Spinal cord (tissue), 10 donors: ENCODE measurements around the gene RETREG2. TPM values are rescaled to one million over a fixed set of nuclear protein-coding genes. Genes with fewer than 3 reads are reported as not detected.
A peak's percentile ranks its signal among the peaks of the same experiment; 100 is the strongest.

Source experiments
- DNase-seq, 6 donors: peaks; one replicate each; pipeline versions ENCODE4 v3.0.0 to v3.0.0-alpha.2; 2013 to 2015; ENCODE audit warnings: low spot score in 6 of 6, low read depth in 4 of 6
- H3K27ac ChIP-seq: one replicate; pipeline ENCODE4 v1.5.1; 2013; ENCODE audit warnings: low read depth, low read length, control low read depth
- H3K27me3 ChIP-seq: one replicate; pipeline ENCODE4 v1.6.1; 2013; ENCODE audit warnings: low read length; ENCODE audit not compliant: control insufficient read depth, insufficient read depth
- H3K36me3 ChIP-seq: one replicate; pipeline ENCODE4 v1.6.1; 2013; ENCODE audit warnings: low read length; ENCODE audit not compliant: control insufficient read depth, insufficient read depth
- H3K4me1 ChIP-seq: one replicate; pipeline ENCODE4 v1.6.1; 2013; ENCODE audit warnings: low read length; ENCODE audit not compliant: control insufficient read depth, insufficient read depth
- H3K4me3 ChIP-seq: one replicate; pipeline ENCODE4 v1.5.1; 2013; ENCODE audit warnings: low read depth, low read length, control low read depth
- H3K9me3 ChIP-seq: one replicate; pipeline ENCODE4 v1.6.1; 2013; ENCODE audit warnings: low read length; ENCODE audit not compliant: control insufficient read depth, insufficient read depth
- WGBS: methylation state at CpG from one replicate; pipeline ENCODE4 v1.1.5; 2013; ENCODE audit warnings: missing lambda C conversion rate; ENCODE audit not compliant: insufficient coverage; 5-methylcytosine and 5-hydroxymethylcytosine counted together
- polyA plus RNA-seq, 2 donors: library from polyadenylated mRNA; unstranded; fragments of 120-200 nt; gene quantifications; one replicate each; pipeline ENCODE4 v1.2.1, GENCODE V29; 2013; ENCODE audit not compliant: insufficient read length in 2 of 2
- total RNA-seq, 2 donors: library from RNA; depleted of rRNA in 1 of 2; stranded (reverse); fragments of 120-200 nt in 1 of 2; fragments of >200 nt in 1 of 2; gene quantifications; one replicate each; pipeline versions ENCODE4 v1.2.3 to v1.2.4, GENCODE V29; 2013 to 2014
- donor health status: healthy.

RETREG2 gene
- total and polyA plus RNA-seq, 4 donors = 64.6 to 188 (median 124) TPM

DNA sequence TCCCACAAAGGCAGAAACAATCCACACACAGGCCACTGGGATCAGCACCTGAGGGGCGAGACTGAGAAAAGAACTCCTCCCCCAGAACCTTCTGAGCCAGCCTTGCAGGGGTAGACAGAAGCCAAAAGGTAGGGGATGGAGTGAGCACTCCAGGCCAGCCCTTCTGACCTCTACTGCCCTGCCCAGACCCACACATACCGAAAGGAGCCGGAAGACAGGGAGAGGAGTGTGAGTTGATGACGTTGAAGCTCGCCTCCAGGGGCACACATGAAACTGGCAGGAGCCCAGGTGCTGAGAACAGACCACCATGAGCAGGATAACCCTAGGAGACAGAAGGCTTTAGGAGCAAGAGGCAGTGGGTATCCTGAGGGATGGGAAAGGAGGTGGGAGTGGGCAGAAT lies 10.1 kb upstream of the RETREG2 start:
- 44% methylated on average over 4 of the region's 5 CpGs for WGBS
- DNase-seq = no peak
- peaks cover 18% of the 10 kb centered on the region for H3K36me3 ChIP-seq
- H3K27ac ChIP-seq = no peak overlapping the region
- no peaks in the 10 kb centered on the region for H3K9me3 ChIP-seq
- H3K4me1 ChIP-seq = no peaks in the 10 kb centered on the region
- H3K27me3 ChIP-seq = no peaks in the 10 kb centered on the region
- H3K4me3 ChIP-seq = no peak overlapping the region

DNA sequence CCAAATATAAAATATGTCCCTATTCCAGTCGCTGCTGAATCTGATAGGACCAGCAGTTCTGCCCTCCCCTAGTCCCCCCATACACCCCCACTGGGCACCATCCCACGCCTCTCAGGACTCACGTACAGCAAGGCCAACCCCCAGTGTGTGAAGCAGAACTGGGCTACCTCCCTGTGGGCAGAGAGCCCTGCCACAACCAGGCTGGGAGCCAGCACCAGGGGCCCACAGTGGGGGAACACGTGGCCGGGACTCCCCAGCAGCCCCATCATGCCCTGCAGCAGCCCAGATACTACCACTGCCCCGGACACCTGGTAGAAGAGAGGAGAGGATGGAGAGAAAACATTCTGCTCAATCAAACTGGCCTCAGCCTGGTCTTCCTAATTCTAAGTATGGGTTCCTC lies 9.5 kb upstream of the RETREG2 start:
- WGBS = 38% methylated on average over 3 of the region's 6 CpGs
- Histone ChIP-seq H3K27ac (no peak overlapping the region), H3K9me3 (no peaks in the 10 kb centered on the region), H3K27me3 (no peaks in the 10 kb centered on the region), H3K36me3 (peaks cover 23% of the 10 kb centered on the region), H3K4me3 (no peak overlapping the region), H3K4me1 (no peaks in the 10 kb centered on the region)
- DNase-seq = no peak

DNA sequence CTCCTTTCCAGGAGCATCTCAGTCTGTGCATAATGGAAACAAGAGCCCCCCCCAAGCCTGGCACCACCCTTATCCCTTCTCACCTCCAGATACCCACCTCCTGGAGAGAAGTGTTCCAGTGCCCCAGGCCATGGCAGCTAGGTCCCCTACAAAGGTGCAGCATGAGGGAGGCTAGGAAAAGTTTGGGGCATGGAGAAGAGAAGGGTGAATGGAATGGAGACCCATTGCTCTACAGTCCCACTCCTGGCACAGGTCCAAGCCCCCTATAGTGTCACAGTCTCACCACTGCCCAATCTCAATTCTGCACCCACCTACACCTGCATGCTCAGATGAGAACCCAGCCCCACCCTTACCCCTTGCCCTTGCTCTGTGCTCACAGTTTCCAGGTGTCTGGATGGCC lies 9.1 kb upstream of the RETREG2 start:
- H3K4me3 ChIP-seq = no peak overlapping the region
- no peak overlapping the region for H3K27ac ChIP-seq
- H3K27me3 ChIP-seq = no peaks in the 10 kb centered on the region
- peaks cover 27% of the 10 kb centered on the region for H3K36me3 ChIP-seq
- no peak for DNase-seq
- no peaks in the 10 kb centered on the region for H3K9me3 ChIP-seq
- H3K4me1 ChIP-seq = no peaks in the 10 kb centered on the region

DNA sequence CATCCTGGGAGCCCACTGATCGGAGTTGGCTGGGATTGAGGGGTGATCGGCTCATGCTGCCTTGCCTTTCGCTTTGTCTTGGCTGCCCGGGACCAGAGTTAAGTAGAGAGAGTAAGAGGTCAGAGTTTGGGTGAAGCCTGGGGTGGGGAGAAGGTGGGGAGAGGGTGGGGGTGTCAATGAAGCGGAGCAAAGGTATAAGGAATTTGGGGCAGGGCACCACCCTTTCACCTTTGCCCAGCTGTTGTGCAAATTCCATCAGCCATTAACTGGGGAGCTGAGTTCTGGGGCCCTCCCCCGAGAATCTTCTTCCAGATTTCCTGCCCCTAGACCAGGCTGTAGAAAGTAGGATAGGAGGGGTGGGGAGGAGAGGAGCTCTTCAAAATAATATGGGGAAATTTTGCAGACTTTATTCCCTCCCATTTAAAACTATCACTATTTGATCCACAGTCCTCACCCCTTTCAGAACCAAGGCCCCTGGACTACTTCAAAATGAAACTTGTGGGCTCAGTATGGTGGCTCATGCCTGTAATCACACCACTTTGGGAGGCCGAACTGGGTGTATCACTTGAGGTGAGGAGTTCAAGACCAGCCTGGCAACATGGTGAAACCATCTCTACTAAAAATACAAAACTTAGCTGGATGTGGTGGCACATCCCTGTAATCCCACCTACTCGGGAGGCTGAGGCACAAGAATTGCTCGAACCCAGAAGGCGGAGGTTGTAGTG lies 8.0 kb upstream of the RETREG2 start, which contains the start of gene SLC23A3:
TSS of gene SLC23A3 (minus strand) at position 100 of the 725 bp plus-strand sequence. CDS start at position 55, 45 bp downstream.
- 92% methylated on average over 5 of the region's 10 CpGs for WGBS
- H3K27ac ChIP-seq = no peak within 1 kb of the TSS

DNA sequence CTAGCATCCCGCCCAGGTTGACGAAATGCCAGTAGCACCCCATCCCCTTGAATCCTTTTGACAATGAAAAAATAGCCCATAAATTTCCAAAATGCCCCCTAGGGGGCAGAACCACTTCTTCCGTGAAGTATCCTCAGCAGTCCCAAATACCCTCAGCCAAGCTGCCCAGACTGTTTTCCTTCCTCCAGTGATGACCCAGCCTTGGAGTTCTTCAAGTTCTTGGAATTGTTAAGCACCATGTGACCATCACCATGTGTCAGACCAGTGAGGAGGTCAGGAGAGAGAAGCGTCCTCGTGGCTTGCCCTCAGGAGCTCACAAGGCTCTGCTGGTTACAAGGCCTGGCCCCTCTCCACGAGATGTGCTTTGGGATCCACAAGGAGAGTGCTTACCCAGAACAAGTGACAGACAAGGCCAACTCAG lies 6.8 kb upstream of the RETREG2 start:
- H3K27me3 ChIP-seq = no peaks in the 10 kb centered on the region
- H3K4me3 ChIP-seq = no peak overlapping the region
- peak in 2 of 6 donors; percentile 46 to 62 for DNase-seq
- H3K27ac ChIP-seq = peak overlapping the region; percentile 52
- H3K4me1 ChIP-seq = peaks cover 8% of the 10 kb centered on the region
- H3K36me3 ChIP-seq = peaks cover 33% of the 10 kb centered on the region
- 28% methylated on average over 6 of the region's 6 CpGs for WGBS
- H3K9me3 ChIP-seq = no peaks in the 10 kb centered on the region

More for the DNA sequence above, 8.0 kb upstream of the RETREG2 start, which contains the start of gene SLC23A3:
- Histone ChIP-seq H3K27me3 (no peaks in the 10 kb centered on the region), H3K4me3 (no peak within 1 kb of the TSS), H3K9me3 (no peaks in the 10 kb centered on the region), H3K4me1 (no peaks in the 10 kb centered on the region), H3K36me3 (peaks cover 33% of the 10 kb centered on the region)
- no peak for DNase-seq

DNA sequence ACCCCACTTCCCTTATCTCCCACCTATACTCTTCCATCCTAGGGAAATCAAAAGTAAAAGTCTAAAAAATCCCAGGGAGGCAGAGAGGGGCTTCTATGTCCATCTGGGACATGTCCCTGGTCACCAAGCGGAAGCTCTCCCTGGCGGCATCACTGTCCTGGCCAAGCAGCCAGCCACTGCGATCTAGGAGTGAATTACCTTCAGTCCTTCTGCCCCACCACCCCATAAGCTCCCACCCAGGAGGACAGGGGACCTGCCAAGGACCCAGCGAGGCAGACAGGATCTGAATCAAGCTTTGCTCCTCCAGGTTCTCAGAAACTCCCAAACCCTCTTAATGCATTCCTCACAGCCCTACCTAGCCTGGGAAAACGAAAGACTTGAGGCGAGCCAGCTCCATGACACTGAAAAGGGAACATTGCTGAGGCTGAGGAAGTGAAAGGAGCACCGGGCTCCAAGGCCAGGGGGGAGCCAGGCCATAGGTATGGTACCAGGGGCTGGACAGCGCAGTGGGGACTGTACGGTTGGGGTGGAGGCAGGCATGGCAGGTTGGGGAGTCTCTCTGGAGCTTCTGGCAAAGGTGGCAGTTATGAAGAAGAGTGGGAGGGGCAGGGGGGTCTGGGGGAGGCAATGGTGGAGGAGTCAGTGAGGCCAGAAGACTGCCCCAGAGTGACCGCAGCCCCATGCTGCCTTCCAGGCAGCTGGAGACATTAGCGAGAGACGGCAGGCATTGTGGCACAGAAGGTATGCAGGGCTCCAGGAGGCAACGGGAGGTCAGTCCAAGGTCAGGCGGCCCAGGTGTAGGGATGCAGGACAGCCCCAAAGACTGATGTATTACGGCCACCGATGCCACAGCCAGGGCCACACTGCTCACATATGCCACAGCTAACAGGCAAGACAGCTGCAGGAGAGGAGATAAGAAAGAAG lies 5.6 kb upstream of the RETREG2 start:
- no peak overlapping the region for H3K4me3 ChIP-seq
- no peak overlapping the region for H3K27ac ChIP-seq
- H3K27me3 ChIP-seq = no peaks in the 10 kb centered on the region
- DNase-seq = no peak
- H3K36me3 ChIP-seq = peaks cover 33% of the 10 kb centered on the region
- no peaks in the 10 kb centered on the region for H3K9me3 ChIP-seq
- peaks cover 13% of the 10 kb centered on the region for H3K4me1 ChIP-seq
- WGBS = 94% methylated on average over 14 of the region's 16 CpGs

DNA sequence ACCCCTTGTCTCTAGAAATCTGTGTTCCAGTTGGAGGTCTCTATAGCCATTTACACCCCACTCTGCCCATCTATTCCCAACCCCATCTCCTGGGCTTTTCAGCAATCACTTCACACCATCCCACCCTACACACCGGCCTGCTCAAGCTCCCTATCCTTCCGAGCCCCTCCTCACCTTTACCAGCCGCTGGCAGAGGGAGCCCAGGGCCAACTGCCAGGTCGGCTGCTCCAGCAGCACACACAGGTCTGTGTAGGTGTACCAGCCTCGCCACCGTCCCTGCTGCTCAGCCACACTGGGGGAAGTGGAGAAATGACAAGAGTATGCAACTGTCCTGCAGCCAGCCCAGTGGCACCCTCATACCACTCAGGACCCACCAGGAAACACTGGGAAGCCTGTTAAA lies 4.9 kb upstream of the RETREG2 start:
- 98% methylated on average over 4 of the region's 6 CpGs for WGBS

DNA sequence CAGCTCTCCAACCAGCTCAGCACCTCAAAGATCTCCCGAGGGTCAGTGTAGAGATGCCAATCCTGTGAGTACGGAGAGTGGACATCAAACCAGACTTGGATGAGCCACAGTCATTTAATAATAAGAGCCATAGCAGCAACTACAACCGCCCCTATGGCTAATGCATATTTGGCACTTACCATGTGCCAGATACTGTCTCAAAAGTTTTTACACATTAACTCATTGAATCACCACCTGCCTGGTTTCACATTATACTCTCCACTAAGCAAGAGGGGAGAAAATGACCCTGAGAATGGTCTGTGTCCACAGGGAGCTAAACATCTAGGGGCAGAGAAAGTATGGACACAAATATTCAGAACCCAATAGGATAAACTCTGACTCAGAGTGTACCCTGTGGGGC lies 3.9 kb upstream of the RETREG2 start:
- Histone ChIP-seq H3K4me1 (peaks cover 23% of the 10 kb centered on the region), H3K36me3 (peaks cover 31% of the 10 kb centered on the region), H3K4me3 (no peak overlapping the region), H3K27ac (no peak overlapping the region), H3K27me3 (no peaks in the 10 kb centered on the region), H3K9me3 (no peaks in the 10 kb centered on the region)
- no peak for DNase-seq
- WGBS = 96% methylated on average over 3 of the region's 3 CpGs

More for the DNA sequence above, 4.9 kb upstream of the RETREG2 start:
- Histone ChIP-seq H3K4me3 (no peak overlapping the region), H3K27ac (no peak overlapping the region), H3K27me3 (no peaks in the 10 kb centered on the region), H3K36me3 (peaks cover 33% of the 10 kb centered on the region), H3K9me3 (no peaks in the 10 kb centered on the region), H3K4me1 (peaks cover 16% of the 10 kb centered on the region)
- DNase-seq = no peak

DNA sequence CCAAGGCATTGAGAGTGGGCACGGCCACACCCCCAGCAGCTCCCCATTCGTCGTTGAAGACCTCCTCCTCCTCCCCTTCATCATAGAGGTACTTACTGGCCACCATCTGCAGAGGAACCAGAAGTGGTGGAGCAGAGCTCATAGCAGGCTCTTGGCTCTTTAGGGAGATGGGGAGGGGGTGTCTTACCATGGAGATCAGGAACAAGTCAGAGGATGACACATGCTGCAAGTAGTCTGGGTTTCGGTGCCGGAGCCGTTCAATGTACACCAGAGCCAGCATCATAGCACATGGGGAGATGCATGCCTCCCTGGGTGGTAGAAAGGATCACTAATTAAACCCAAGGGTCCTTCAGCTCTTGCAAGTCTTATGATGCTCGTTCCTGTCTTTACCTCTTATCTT lies 3.3 kb upstream of the RETREG2 start:
- Histone ChIP-seq H3K4me1 (peaks cover 27% of the 10 kb centered on the region), H3K27ac (no peak overlapping the region), H3K27me3 (no peaks in the 10 kb centered on the region), H3K36me3 (peaks cover 35% of the 10 kb centered on the region), H3K4me3 (no peak overlapping the region), H3K9me3 (no peaks in the 10 kb centered on the region)
- 100% methylated on average over 1 of the region's 7 CpGs for WGBS
- DNase-seq = no peak
